GM23338 (cell line): Measurements from ENCODE around the gene PLEKHB1. TPM values are rescaled to one million over a fixed set of nuclear protein-coding genes. Genes with fewer than 3 reads are reported as not detected.

Experiments used
- CREB1 ChIP-seq: fragments of 250-450 bp; sonication (Bioruptor Pico); IDR thresholded peaks from 2 replicates; pipeline ENCODE4 v1.5.0; 2020; ENCODE audit warnings: low read depth, mild to moderate bottlenecking, moderate library complexity
- EZH2 ChIP-seq: fragments of 200-600 bp; sonication (generic); IDR thresholded peaks from one replicate; pipeline ENCODE4 v1.8.0; 2017; ENCODE audit warnings: antibody characterized with exemption, mild to moderate bottlenecking, low read depth; ENCODE audit not compliant: unreplicated experiment
- EZH2phosphoT487 ChIP-seq: fragments of 200-600 bp; sonication (generic); IDR thresholded peaks from one replicate; pipeline ENCODE4 v1.8.1; 2018; ENCODE audit warnings: antibody characterized with exemption; ENCODE audit not compliant: unreplicated experiment
- NANOG ChIP-seq: IDR thresholded peaks from 2 replicates; pipeline ENCODE4 v1.6.1; 2016; ENCODE audit warnings: antibody characterized with exemption, borderline replicate concordance
- polyA plus RNA-seq: library from polyadenylated mRNA; unstranded; fragments of >200 nt; fragmentation: Nextera tagmentation; extraction: Ambion mirVana; gene quantifications from 2 replicates; pipeline ENCODE4 v1.2.1, GENCODE V29; 2016
- total RNA-seq: library from RNA; depleted of rRNA; stranded (reverse); fragments of >200 nt; shearing (Covaris generic); gene quantifications from 2 replicates; pipeline ENCODE4 v1.2.3, GENCODE V29; 2014
- TF ChIP-seq, protein P1 (sequence below): fragments of 250-450 bp; sonication (Bioruptor Pico); IDR thresholded peaks from 2 replicates; pipeline ENCODE4 v1.5.0; 2020; ENCODE audit warnings: mild to moderate bottlenecking, moderate library complexity
- TF ChIP-seq, protein P2 (sequence below), 2 experiments: fragments of 200-600 bp in 1 of 2; sonication (generic) in 1 of 2; conservative IDR thresholded peaks; 2 replicates each; pipeline versions ENCODE4 v1.5.1 to v1.6.1; 2016 to 2017; ENCODE audit warnings: antibody characterized with exemption in 2 of 2, low read depth in 2 of 2, mild to moderate bottlenecking in 2 of 2, moderate library complexity in 1 of 2
- TF ChIP-seq, protein P3 (sequence below): IDR thresholded peaks from 2 replicates; pipeline ENCODE4 v1.6.1; 2016; ENCODE audit warnings: antibody characterized with exemption

The PLEKHB1 gene
- total and polyA plus RNA-seq, 2 experiments from 2014 or later: 20.1 to 20.8 TPM

DNA sequence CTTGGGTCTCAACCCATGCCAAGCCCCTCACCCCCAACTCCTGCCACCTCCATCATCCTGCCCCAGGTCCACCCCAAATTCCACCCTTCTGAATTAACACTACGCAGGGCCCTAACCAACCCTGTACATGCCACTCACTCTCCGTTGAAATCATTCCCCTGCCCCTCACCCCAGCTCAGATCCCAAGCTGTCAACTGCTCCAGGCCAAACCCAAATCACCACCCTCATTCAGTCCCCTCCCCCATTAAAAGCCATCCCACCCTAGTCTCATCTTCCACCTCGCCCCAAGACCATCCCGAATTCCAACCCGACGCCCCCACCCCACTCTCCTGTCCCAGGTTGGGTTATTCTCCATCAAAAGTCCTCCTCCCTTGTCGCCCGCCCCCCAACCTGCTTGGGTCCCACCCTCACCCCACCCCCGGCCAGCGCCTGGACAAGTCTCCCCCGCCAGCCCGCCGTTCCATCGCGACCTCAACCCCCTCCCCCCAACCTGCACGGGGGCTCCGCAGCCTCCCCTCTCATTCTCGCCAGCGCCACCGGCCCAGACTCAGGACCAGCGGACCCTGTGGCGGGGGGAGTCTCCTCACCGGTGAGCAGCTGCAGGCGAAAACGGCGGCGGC, 48.9 kb upstream of the PLEKHB1 start (continued):
- TF ChIP-seq, protein P1, sequence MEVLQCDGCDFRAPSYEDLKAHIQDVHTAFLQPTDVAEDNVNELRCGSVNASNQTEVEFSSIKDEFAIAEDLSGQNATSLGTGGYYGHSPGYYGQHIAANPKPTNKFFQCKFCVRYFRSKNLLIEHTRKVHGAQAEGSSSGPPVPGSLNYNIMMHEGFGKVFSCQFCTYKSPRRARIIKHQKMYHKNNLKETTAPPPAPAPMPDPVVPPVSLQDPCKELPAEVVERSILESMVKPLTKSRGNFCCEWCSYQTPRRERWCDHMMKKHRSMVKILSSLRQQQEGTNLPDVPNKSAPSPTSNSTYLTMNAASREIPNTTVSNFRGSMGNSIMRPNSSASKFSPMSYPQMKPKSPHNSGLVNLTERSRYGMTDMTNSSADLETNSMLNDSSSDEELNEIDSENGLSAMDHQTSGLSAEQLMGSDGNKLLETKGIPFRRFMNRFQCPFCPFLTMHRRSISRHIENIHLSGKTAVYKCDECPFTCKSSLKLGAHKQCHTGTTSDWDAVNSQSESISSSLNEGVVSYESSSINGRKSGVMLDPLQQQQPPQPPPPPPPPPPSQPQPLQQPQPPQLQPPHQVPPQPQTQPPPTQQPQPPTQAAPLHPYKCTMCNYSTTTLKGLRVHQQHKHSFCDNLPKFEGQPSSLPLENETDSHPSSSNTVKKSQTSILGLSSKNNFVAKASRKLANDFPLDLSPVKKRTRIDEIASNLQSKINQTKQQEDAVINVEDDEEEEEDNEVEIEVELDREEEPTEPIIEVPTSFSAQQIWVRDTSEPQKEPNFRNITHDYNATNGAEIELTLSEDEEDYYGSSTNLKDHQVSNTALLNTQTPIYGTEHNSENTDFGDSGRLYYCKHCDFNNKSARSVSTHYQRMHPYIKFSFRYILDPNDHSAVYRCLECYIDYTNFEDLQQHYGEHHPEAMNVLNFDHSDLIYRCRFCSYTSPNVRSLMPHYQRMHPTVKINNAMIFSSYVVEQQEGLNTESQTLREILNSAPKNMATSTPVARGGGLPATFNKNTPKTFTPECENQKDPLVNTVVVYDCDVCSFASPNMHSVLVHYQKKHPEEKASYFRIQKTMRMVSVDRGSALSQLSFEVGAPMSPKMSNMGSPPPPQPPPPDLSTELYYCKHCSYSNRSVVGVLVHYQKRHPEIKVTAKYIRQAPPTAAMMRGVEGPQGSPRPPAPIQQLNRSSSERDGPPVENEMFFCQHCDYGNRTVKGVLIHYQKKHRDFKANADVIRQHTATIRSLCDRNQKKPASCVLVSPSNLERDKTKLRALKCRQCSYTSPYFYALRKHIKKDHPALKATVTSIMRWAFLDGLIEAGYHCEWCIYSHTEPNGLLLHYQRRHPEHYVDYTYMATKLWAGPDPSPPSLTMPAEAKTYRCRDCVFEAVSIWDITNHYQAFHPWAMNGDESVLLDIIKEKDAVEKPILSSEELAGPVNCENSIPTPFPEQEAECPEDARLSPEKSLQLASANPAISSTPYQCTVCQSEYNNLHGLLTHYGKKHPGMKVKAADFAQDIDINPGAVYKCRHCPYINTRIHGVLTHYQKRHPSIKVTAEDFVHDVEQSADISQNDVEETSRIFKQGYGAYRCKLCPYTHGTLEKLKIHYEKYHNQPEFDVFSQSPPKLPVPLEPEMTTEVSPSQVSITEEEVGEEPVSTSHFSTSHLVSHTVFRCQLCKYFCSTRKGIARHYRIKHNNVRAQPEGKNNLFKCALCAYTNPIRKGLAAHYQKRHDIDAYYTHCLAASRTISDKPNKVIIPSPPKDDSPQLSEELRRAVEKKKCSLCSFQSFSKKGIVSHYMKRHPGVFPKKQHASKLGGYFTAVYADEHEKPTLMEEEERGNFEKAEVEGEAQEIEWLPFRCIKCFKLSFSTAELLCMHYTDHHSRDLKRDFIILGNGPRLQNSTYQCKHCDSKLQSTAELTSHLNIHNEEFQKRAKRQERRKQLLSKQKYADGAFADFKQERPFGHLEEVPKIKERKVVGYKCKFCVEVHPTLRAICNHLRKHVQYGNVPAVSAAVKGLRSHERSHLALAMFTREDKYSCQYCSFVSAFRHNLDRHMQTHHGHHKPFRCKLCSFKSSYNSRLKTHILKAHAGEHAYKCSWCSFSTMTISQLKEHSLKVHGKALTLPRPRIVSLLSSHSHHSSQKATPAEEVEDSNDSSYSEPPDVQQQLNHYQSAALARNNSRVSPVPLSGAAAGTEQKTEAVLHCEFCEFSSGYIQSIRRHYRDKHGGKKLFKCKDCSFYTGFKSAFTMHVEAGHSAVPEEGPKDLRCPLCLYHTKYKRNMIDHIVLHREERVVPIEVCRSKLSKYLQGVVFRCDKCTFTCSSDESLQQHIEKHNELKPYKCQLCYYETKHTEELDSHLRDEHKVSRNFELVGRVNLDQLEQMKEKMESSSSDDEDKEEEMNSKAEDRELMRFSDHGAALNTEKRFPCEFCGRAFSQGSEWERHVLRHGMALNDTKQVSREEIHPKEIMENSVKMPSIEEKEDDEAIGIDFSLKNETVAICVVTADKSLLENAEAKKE (CRISPR knock-in tag): no peak
- TF ChIP-seq EZH2phosphoT487 (no peak), NANOG (no peak), CREB1 (CRISPR knock-in tag) (no peak), EZH2 (no peak)
- TF ChIP-seq, protein P2, sequence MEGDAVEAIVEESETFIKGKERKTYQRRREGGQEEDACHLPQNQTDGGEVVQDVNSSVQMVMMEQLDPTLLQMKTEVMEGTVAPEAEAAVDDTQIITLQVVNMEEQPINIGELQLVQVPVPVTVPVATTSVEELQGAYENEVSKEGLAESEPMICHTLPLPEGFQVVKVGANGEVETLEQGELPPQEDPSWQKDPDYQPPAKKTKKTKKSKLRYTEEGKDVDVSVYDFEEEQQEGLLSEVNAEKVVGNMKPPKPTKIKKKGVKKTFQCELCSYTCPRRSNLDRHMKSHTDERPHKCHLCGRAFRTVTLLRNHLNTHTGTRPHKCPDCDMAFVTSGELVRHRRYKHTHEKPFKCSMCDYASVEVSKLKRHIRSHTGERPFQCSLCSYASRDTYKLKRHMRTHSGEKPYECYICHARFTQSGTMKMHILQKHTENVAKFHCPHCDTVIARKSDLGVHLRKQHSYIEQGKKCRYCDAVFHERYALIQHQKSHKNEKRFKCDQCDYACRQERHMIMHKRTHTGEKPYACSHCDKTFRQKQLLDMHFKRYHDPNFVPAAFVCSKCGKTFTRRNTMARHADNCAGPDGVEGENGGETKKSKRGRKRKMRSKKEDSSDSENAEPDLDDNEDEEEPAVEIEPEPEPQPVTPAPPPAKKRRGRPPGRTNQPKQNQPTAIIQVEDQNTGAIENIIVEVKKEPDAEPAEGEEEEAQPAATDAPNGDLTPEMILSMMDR (conservative IDR thresholded peaks at IDR 0.05; ENCODE audit: low read depth in 2 of 2): no peak
- TF ChIP-seq, protein P3, sequence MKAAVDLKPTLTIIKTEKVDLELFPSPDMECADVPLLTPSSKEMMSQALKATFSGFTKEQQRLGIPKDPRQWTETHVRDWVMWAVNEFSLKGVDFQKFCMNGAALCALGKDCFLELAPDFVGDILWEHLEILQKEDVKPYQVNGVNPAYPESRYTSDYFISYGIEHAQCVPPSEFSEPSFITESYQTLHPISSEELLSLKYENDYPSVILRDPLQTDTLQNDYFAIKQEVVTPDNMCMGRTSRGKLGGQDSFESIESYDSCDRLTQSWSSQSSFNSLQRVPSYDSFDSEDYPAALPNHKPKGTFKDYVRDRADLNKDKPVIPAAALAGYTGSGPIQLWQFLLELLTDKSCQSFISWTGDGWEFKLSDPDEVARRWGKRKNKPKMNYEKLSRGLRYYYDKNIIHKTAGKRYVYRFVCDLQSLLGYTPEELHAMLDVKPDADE: no peak
